ENCODE measurements around the gene NALCN. TPM values are rescaled to one million over a fixed set of nuclear protein-coding genes. Genes with fewer than 3 reads are reported as not detected.

NALCN gene
- total RNA-seq, 1 donor from 2014 or later, result not detected

GRCh38 chr13:101289764-101290163, 126.5 kb downstream of the NALCN start:
- Mint-ChIP-seq H3K27me3 (no peaks in the 10 kb centered on the region), H3K36me3 (ENCODE audit: low read depth) (no peaks in the 10 kb centered on the region), H3K4me1 (no peaks in the 10 kb centered on the region), H3K4me3 (no peak overlapping the region), H3K9me3 (peaks cover 4% of the 10 kb centered on the region), H3K27ac (no peak overlapping the region)
- ChIA-PET CTCF (no interaction called here), POLR2A (no interaction called here)
- no peak for TF ChIP-seq CTCF (IDR thresholded peaks at IDR 0.05)
- intact Hi-C loops (cut with micrococcal nuclease), result no loop called here
- no peak for ATAC-seq (ENCODE audit: low read depth)
- no peak for DNase-seq

GRCh38 chr13:101283782-101284181, 132.5 kb downstream of the NALCN start:
- H3K4me1 Mint-ChIP-seq, result no peaks in the 10 kb centered on the region
- intact Hi-C loops (cut with micrococcal nuclease), result no loop called here
- TF ChIP-seq CTCF (IDR thresholded peaks at IDR 0.05), result no peak
- no peaks in the 10 kb centered on the region for H3K27me3 Mint-ChIP-seq
- ATAC-seq (ENCODE audit: low read depth), result no peak
- H3K36me3 Mint-ChIP-seq (ENCODE audit: low read depth), result no peaks in the 10 kb centered on the region
- no peak for DNase-seq
- POLR2A ChIA-PET, result no interaction called here
- no peak overlapping the region for H3K27ac Mint-ChIP-seq
- CTCF ChIA-PET, result no interaction called here
- H3K4me3 Mint-ChIP-seq, result no peak overlapping the region
- H3K9me3 Mint-ChIP-seq, result peaks cover 5% of the 10 kb centered on the region

- CTCF ChIA-PET, result no interaction called here
- H3K27ac Mint-ChIP-seq, result no peak overlapping the region
- H3K4me1 Mint-ChIP-seq, result no peaks in the 10 kb centered on the region
- H3K36me3 Mint-ChIP-seq (ENCODE audit: low read depth), result no peaks in the 10 kb centered on the region
- POLR2A ChIA-PET, result no interaction called here
- H3K4me3 Mint-ChIP-seq, result no peak overlapping the region
- H3K9me3 Mint-ChIP-seq, result no peaks in the 10 kb centered on the region
- no peak for DNase-seq
- no peak for TF ChIP-seq CTCF (IDR thresholded peaks at IDR 0.05)
- no peaks in the 10 kb centered on the region for H3K27me3 Mint-ChIP-seq
- ATAC-seq (ENCODE audit: low read depth), result no peak
- intact Hi-C loops (cut with micrococcal nuclease), result no loop called here
Measured at GRCh38 chr13:101272886-101273285, 143.4 kb downstream of the NALCN start.

GRCh38 chr13:101271681-101272245, 144.5 kb downstream of the NALCN start:
- no peak overlapping the region for H3K27ac Mint-ChIP-seq
- no peaks in the 10 kb centered on the region for H3K36me3 Mint-ChIP-seq (ENCODE audit: low read depth)
- no peaks in the 10 kb centered on the region for H3K4me1 Mint-ChIP-seq
- H3K27me3 Mint-ChIP-seq, result no peaks in the 10 kb centered on the region
- ChIA-PET CTCF (no interaction called here), POLR2A (no interaction called here)
- intact Hi-C loops (cut with micrococcal nuclease), result no loop called here
- no peak overlapping the region for H3K4me3 Mint-ChIP-seq
- TF ChIP-seq CTCF (IDR thresholded peaks at IDR 0.05), result no peak
- ATAC-seq (ENCODE audit: low read depth) (no peak), DNase-seq (no peak)
- no peaks in the 10 kb centered on the region for H3K9me3 Mint-ChIP-seq

- ChIA-PET CTCF (no interaction called here), POLR2A (no interaction called here)
- no peaks in the 10 kb centered on the region for H3K36me3 Mint-ChIP-seq (ENCODE audit: low read depth)
- H3K27me3 Mint-ChIP-seq, result no peaks in the 10 kb centered on the region
- H3K27ac Mint-ChIP-seq, result no peak overlapping the region
- DNase-seq (no peak), ATAC-seq (ENCODE audit: low read depth) (no peak)
- H3K4me3 Mint-ChIP-seq, result no peak overlapping the region
- no peak for TF ChIP-seq CTCF (IDR thresholded peaks at IDR 0.05)
- no peaks in the 10 kb centered on the region for H3K9me3 Mint-ChIP-seq
- no peaks in the 10 kb centered on the region for H3K4me1 Mint-ChIP-seq
- intact Hi-C loops (cut with micrococcal nuclease), result no loop called here
Measured at GRCh38 chr13:101267656-101268055, 148.7 kb downstream of the NALCN start.

Data from activated B cell treated with CpG ODN at 0.5 μM for 24 hours (primary cell).